ENCODE results near the gene CYP4F2.
"Not testable (repeated sequence)": the region's sequence is repeated elsewhere in the genome, so short reads cannot be mapped to it uniquely, and the experiment has no call there.

CYP4F2 gene

DNA sequence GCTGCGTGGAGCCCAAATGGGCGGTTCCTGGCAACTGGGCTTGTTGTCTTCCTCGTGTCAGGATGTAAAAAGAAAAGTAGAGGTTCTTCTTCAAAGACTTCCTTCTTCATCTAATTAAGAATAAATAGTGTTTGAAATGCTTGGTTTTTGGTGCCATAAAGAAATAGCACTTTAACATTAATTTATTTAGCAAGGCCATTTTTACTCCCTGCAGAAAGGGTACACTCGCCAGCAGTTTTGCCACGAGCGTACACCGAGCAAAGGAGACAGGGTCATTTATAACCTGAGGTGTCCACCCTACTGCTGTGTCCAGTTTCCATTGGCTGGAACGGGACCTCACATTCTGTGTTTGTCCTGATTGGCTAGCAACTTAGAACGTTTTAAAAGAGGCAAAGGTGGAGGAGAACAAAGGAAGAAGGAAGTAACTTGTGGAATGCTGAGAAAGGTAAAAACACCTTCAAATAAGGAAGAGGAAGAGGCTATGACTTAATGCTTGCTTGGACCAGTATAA, 60.6 kb downstream of the CYP4F2 start:
- TF ChIP-seq, protein P1, sequence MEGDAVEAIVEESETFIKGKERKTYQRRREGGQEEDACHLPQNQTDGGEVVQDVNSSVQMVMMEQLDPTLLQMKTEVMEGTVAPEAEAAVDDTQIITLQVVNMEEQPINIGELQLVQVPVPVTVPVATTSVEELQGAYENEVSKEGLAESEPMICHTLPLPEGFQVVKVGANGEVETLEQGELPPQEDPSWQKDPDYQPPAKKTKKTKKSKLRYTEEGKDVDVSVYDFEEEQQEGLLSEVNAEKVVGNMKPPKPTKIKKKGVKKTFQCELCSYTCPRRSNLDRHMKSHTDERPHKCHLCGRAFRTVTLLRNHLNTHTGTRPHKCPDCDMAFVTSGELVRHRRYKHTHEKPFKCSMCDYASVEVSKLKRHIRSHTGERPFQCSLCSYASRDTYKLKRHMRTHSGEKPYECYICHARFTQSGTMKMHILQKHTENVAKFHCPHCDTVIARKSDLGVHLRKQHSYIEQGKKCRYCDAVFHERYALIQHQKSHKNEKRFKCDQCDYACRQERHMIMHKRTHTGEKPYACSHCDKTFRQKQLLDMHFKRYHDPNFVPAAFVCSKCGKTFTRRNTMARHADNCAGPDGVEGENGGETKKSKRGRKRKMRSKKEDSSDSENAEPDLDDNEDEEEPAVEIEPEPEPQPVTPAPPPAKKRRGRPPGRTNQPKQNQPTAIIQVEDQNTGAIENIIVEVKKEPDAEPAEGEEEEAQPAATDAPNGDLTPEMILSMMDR (IDR thresholded peaks at IDR 0.05; ENCODE audit: control insufficient read depth, extremely low read depth, insufficient read depth): no peak
- DNase-seq (ENCODE audit: low read depth): peak; percentile 91
- H3K4me3 ChIP-seq (ENCODE audit: low read depth, low read length): peak overlapping the region; percentile 82

DNA sequence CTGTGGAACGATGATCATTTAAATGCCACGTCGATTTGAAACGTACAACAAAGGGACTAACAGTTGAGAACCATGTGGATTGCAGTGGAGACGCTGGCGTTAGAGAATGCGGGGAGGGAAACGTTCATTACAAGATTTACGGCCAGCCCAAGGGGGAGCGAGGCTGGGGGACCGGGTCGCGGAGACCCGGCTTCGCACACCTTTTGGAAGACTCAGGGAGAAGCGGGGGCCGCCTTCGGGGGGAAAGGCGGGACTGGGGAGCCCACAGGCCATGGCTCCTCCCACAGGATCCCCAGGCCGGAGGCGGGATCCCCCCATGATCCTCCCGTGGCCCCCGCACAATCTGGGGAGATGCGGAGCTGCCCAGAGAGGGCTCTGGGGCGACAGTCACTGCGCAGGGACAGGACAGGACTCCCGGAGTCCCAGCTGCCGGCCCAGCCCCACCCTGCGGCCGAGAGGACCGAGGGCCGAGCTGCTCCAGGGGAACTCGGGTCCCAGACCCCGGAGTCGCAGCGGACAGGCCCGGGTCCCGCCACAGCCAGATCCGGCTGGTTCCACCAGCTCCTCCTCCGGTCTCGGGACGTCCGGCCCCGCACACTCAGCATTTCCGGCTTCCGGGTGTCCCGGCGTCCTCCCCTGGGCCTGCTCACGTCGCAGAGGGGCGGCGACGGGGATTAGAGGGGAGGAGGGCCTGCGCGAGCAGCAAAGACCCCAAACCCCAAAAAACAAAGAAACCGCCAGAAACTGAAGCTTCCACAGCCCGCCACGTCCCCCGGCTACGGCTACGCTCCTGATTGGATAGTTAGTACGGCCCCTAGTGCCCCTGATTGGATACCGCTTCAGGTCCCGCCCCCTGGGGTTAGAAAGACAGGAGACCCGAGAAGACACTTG, 61.3 kb downstream of the CYP4F2 start:
- H3K4me3 ChIP-seq (ENCODE audit: low read depth, low read length): peak overlapping the region; percentile 82
- peak; percentile 93 for DNase-seq (ENCODE audit: low read depth)
- TF ChIP-seq, protein P1 (IDR thresholded peaks at IDR 0.05; ENCODE audit: control insufficient read depth, extremely low read depth, insufficient read depth): no peak

DNA sequence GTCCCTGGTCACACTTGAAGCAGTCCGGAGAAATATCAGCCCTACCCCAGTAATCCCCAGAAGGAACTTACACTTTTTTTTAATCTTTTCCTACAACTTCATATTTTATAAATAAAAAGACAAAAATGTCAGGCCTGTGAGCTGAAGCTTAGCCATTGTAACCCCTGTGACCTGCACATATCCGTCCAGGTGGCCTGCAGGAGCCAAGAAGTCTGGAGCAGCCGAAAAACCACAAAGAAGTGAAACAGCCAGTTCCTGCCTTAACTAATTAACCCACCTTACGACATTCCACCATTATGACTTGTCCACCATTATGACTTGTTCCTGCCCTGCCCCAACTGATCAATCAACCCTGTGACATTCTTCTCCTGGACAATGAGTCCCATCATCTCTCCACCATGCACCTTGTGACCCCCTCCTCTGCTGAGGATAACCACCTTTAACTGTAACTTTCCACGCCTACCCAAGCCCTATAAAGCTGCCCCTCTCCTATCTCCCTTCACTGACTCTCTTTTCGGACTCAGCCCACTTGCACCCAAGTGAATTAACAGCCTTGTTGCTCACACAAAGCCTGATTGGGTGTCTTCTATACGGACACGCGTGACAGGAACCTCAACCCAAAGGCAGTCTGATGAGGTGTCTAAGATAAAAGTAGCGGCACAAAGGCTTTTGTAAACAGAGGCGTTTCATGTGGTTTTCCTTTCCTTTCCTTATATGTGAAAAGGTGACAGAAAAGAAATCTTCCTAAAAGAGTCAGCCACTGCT, 62.1 kb downstream of the CYP4F2 start:
- not testable (repeated sequence) for DNase-seq (ENCODE audit: low read depth)
- H3K4me3 ChIP-seq (ENCODE audit: low read depth, low read length): peak overlapping the region; percentile 82

DNA sequence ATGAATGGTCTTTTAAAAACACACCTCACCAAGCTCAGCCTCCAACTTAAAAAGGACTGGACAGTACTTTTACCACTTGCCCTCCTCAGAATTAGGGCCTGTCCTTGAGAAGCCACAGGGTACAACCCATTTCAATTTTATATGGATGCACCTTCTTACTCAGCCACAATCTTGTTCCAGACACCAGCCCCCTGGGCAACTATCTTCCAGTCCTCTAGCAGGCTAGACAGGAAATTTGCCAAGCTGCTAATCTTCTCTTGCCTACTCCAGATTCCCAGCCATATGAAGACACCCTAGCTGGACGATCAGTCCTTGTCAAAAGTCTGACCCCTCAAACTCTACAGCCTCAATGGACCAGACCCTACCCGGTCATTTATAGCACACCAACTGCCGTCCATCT, 63.6 kb downstream of the CYP4F2 start:
- H3K4me3 ChIP-seq (ENCODE audit: low read depth, low read length); DNase-seq (ENCODE audit: low read depth): not testable (repeated sequence)

DNA sequence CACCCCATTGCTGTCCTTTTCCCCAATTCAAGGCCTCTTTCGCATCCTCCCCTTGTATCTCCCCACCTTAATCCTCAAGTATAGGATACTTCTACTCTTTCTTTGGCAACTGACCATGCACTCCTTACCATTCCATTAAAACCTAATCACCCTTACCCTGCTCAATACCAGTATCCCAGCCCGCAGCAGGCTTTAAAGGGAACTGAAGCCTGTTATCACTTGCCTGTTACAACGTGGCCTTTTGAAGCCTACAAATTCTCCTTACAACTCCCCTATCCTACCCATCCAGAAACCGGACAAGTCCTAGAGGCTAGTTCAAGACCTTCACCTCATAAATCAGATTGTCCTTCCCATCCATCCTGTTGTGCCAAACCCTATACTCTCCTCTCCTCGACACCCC, 66.2 kb downstream of the CYP4F2 start:
- H3K4me3 ChIP-seq (ENCODE audit: low read depth, low read length): no peak overlapping the region
- TF ChIP-seq, protein P1 (IDR thresholded peaks at IDR 0.05; ENCODE audit: control insufficient read depth, extremely low read depth, insufficient read depth): no peak

DNA sequence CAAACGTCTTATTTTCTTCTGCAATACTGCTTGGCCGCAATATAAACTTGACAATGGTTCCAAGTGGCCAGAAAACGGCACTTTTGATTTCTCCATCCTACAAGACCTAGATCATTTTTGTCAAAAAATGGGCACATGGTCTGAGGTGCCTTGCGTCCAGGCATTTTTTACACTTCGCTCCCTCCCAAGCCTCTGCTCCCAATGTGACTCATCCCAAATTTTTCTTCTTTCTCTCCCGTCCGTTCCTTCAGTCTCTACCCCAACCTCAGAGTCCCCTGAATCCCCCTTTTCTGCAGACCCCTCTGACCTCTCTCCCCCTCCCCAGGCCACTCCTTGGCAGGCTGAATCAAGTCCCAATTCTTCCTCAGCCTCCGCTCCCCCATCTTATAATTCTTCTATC, 68.1 kb downstream of the CYP4F2 start:
- DNase-seq (ENCODE audit: low read depth): no peak
- H3K4me3 ChIP-seq (ENCODE audit: low read depth, low read length): no peak overlapping the region
- TF ChIP-seq, protein P1 (IDR thresholded peaks at IDR 0.05; ENCODE audit: control insufficient read depth, extremely low read depth, insufficient read depth): no peak

More for the DNA sequence above, 66.2 kb downstream of the CYP4F2 start:
- DNase-seq (ENCODE audit: low read depth): no peak

DNA sequence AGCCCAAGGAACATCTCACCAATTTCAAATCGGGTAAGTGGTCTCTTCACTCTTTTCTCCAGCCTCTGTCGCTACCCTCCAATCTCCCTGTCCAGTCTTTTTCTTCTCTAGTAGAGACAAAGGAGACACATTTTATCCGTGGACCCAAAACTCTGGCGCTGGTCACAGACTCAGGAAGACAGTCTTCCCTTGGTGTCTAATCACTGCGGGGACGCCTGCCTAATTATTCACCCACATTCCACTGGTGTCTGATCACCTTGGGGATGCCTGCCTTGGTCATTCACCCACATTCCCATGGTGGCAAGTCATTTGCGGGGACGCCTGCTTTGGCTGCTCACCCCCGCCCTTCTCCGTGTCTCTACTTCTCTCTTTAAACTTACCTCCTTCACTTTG, 68.6 kb downstream of the CYP4F2 start:
- TF ChIP-seq, protein P1 (IDR thresholded peaks at IDR 0.05; ENCODE audit: control insufficient read depth, extremely low read depth, insufficient read depth): no peak
- H3K4me3 ChIP-seq (ENCODE audit: low read depth, low read length): no peak overlapping the region
- DNase-seq (ENCODE audit: low read depth): no peak

DNA sequence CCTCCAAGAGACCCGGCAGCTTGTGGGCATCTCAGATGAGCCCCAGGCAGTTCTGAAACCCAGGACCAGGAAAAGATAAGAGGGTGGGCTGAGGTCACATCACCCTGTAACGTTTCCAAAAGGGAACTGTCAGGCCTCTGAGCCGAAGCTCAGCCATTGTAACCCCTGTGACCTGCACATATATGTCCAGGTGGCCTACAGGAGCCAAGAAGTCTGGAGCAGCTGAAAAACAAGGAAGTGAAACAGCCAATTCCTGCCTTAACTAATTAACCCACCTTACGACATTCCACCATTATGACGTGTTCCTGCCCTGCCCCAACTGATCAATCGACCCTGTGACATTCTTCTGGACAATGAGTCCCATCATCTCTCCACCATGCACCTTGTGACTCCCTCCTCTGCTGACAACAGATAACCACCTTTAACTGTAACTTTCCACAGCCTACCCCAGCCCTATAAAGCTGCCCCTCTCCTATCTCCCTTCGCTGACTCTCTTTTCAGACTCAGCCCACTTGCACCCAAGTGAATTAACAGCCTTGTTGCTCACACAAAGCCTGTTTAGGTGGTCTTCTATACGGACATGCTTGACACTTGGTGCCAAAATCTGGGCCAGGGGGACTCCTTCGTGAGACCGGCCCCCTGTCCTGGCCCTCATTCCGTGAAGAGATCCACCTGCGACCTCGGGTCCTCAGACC, 69.1 kb downstream of the CYP4F2 start:
- not testable (repeated sequence) for H3K4me3 ChIP-seq (ENCODE audit: low read depth, low read length); DNase-seq (ENCODE audit: low read depth)
